CD14-positive monocyte (primary cell): ENCODE measurements around the gene UTP20. TPM values are rescaled to one million over a fixed set of nuclear protein-coding genes. Genes with fewer than 3 reads are reported as not detected.

Source experiments
- DNase-seq, 3 donors: peaks; one replicate each; pipeline ENCODE4 v3.0.0-alpha.2; 2011 to 2022
- H2AFZ ChIP-seq: 2 replicates; pipeline ENCODE4 v1.6.0; 2012; ENCODE audit warnings: mild to moderate bottlenecking, low read depth, low read length, inconsistent platforms; ENCODE audit not compliant: insufficient read depth, poor library complexity, severe bottlenecking
- H3K27ac ChIP-seq, 2 donors: 1 replicate in 1 of 2; 2 replicates in 1 of 2; pipeline ENCODE4 v1.5.1; 2012 to 2013; ENCODE audit warnings: low read length in 2 of 2, control low read depth in 1 of 2, inconsistent platforms in 1 of 2, low read depth in 1 of 2, mild to moderate bottlenecking in 1 of 2
- H3K27me3 ChIP-seq, 2 donors: one replicate each; pipeline versions ENCODE4 v1.6.0 to v1.6.1; 2011 to 2013; ENCODE audit warnings: low read length in 2 of 2; ENCODE audit not compliant: control insufficient read depth in 2 of 2, insufficient read depth in 2 of 2
- H3K36me3 ChIP-seq, 2 donors: replicated peaks in 1 of 2; 1 replicate in 1 of 2; 2 replicates in 1 of 2; pipeline versions ENCODE4 v1.5.1 to v1.6.1; 2012 to 2013; ENCODE audit warnings: low read length in 2 of 2, control low read depth in 1 of 2, inconsistent platforms in 1 of 2, mild to moderate bottlenecking in 1 of 2; ENCODE audit not compliant: insufficient read depth in 2 of 2, control insufficient read depth in 1 of 2
- H3K4me1 ChIP-seq, 2 donors: 1 replicate in 1 of 2; 2 replicates in 1 of 2; pipeline versions ENCODE4 v1.5.1 to v1.6.1; 2012 to 2013; ENCODE audit warnings: low read length in 2 of 2, control low read depth in 1 of 2, inconsistent platforms in 1 of 2, mild to moderate bottlenecking in 1 of 2, moderate library complexity in 1 of 2; ENCODE audit not compliant: insufficient read depth in 2 of 2, control insufficient read depth in 1 of 2
- H3K4me2 ChIP-seq: replicated peaks from 2 replicates; pipeline ENCODE3; 2012; ENCODE audit warnings: low read length, moderate library complexity, mild to moderate bottlenecking; ENCODE audit not compliant: poor library complexity, severe bottlenecking; ENCODE audit errors: extremely low read depth
- H3K4me3 ChIP-seq, 3 experiments: fragments of 200-600 bp in 1 of 3; sonication (generic) in 1 of 3; replicated peaks in 1 of 3; 1 replicate in 2 of 3; 2 replicates in 1 of 3; pipeline ENCODE4 v1.5.1; 2011 to 2013; ENCODE audit warnings: low read length in 3 of 3, mild to moderate bottlenecking in 3 of 3, control low read depth in 2 of 3, low read depth in 2 of 3, inconsistent platforms in 1 of 3, moderate library complexity in 1 of 3
- H3K79me2 ChIP-seq: 2 replicates; pipeline ENCODE4 v1.6.0; 2012; ENCODE audit warnings: mild to moderate bottlenecking, control low read depth, inconsistent platforms, low read length, moderate library complexity; ENCODE audit not compliant: insufficient read depth
- H3K9ac ChIP-seq: 2 replicates; pipeline ENCODE4 v1.6.0; 2017; ENCODE audit warnings: low read length, mild to moderate bottlenecking; ENCODE audit not compliant: insufficient read depth, poor library complexity, severe bottlenecking
- H3K9me3 ChIP-seq, 2 donors: replicated peaks in 1 of 2; 1 replicate in 1 of 2; 2 replicates in 1 of 2; pipeline versions ENCODE4 v1.5.1 to v1.6.1; 2012 to 2013; ENCODE audit warnings: low read length in 2 of 2, control low read depth in 1 of 2; ENCODE audit not compliant: control insufficient read depth in 1 of 2, insufficient read depth in 1 of 2
- H4K20me1 ChIP-seq: 2 replicates; pipeline ENCODE4 v1.6.0; 2012; ENCODE audit warnings: mild to moderate bottlenecking, low read length, control low read depth, moderate library complexity; ENCODE audit not compliant: insufficient read depth
- H3K27ac Mint-ChIP-seq, 7 donors: one replicate each; pipeline ENCODE4 v1.8.0; 2020; ENCODE audit warnings: mild to moderate bottlenecking in 7 of 7, mixed read lengths in 7 of 7, moderate library complexity in 6 of 7, inconsistent platforms in 2 of 7
- H3K27me3 Mint-ChIP-seq, 3 donors: one replicate each; pipeline ENCODE4 v1.8.0; 2021 to 2022; ENCODE audit warnings: low read depth in 3 of 3, mild to moderate bottlenecking in 3 of 3, mixed read lengths in 3 of 3, moderate library complexity in 3 of 3, inconsistent platforms in 1 of 3
- H3K36me3 Mint-ChIP-seq, 2 donors: one replicate each; pipeline ENCODE4 v1.8.0; 2020; ENCODE audit warnings: mixed read lengths in 2 of 2, inconsistent platforms in 1 of 2, mild to moderate bottlenecking in 1 of 2
- H3K4me1 Mint-ChIP-seq: one replicate; pipeline ENCODE4 v1.8.0; 2020; ENCODE audit warnings: mild to moderate bottlenecking, mixed read lengths
- H3K4me3 Mint-ChIP-seq, 2 donors: one replicate each; pipeline ENCODE4 v1.8.0; 2020; ENCODE audit warnings: mild to moderate bottlenecking in 2 of 2, mixed read lengths in 2 of 2, moderate library complexity in 1 of 2
- H3K9me3 Mint-ChIP-seq, 7 donors: one replicate each; pipeline ENCODE4 v1.8.0; 2020 to 2022; ENCODE audit warnings: mixed read lengths in 7 of 7, mild to moderate bottlenecking in 6 of 7, moderate library complexity in 6 of 7, inconsistent platforms in 2 of 7
- CTCF ChIP-seq: fragments of 200-600 bp; IDR thresholded peaks from one replicate; pipeline ENCODE4 v1.8.0; 2022; ENCODE audit warnings: antibody characterized with exemption, mild to moderate bottlenecking
- WGBS: methylation state at CpG from one replicate; pipeline ENCODE4 v1.1.5; 2013; ENCODE audit warnings: missing lambda C conversion rate; ENCODE audit not compliant: insufficient coverage; 5-methylcytosine and 5-hydroxymethylcytosine counted together
- intact Hi-C, 2 donors: fragments of 100-400 bp; cut with micrococcal nuclease; formaldehyde crosslinking; loops; one replicate each; pipeline versions ENCODE4 v1.15.0 to v1.15.1; 2023
- polyA plus RNA-seq, 3 donors: library from polyadenylated mRNA; depleted of rRNA in 1 of 3; unstranded in 2 of 3; stranded (reverse) in 1 of 3; fragments of 300-500 nt in 2 of 3; fragments of >200 nt in 1 of 3; fragmentation: Illumina TruSeq in 2 of 3; gene quantifications; 1 replicate in 2 of 3; 2 replicates in 1 of 3; pipeline ENCODE4 v1.2.3, GENCODE V29; 2012 to 2021

UTP20 gene
- polyA plus RNA-seq, 3 donors = 0.46 to 1.6 (median 1.2) TPM

GRCh38 chr12:101231636-101232035 is 48.3 kb upstream of the UTP20 start:
- H4K20me1 ChIP-seq = no peaks in the 10 kb centered on the region
- 40% methylated on average over 1 of the region's 4 CpGs for WGBS
- intact Hi-C loops = no loop called here
- H3K79me2 ChIP-seq = no peaks in the 10 kb centered on the region
- H3K27ac Mint-ChIP-seq = no peak overlapping the region
- TF ChIP-seq CTCF = no peak
- H3K4me3 Mint-ChIP-seq = no peak overlapping the region
- no peaks in the 10 kb centered on the region for H3K36me3 ChIP-seq
- H3K4me2 ChIP-seq = no peak overlapping the region
- H3K27ac ChIP-seq = no peak overlapping the region
- H3K27me3 Mint-ChIP-seq = peaks cover 2 to 4% (median 3%) of the 10 kb centered on the region in 3 donors
- H3K36me3 Mint-ChIP-seq = no peaks in the 10 kb centered on the region
- H3K9me3 ChIP-seq = no peaks in the 10 kb centered on the region
- no peaks in the 10 kb centered on the region for H3K4me1 Mint-ChIP-seq
- no peak for DNase-seq
- H3K9me3 Mint-ChIP-seq = peaks cover 0 to 3% (median under 1%) of the 10 kb centered on the region in 7 donors
- no peak overlapping the region for H3K9ac ChIP-seq
- no peaks in the 10 kb centered on the region for H3K27me3 ChIP-seq
- H3K4me3 ChIP-seq = no peak overlapping the region
- H2AFZ ChIP-seq = no peak overlapping the region
- H3K4me1 ChIP-seq = no peaks in the 10 kb centered on the region

- H3K9ac ChIP-seq = no peak overlapping the region
- no peak for TF ChIP-seq CTCF
- no peaks in the 10 kb centered on the region for H3K36me3 ChIP-seq
- H3K9me3 ChIP-seq = peaks cover 0 to 11% of the 10 kb centered on the region in 2 donors
- Mint-ChIP-seq H3K27me3 (peaks cover 2 to 4% (median 2%) of the 10 kb centered on the region in 3 donors), H3K9me3 (peaks cover 3 to 12% (median 5%) of the 10 kb centered on the region in 7 donors), H3K4me1 (no peaks in the 10 kb centered on the region), H3K36me3 (no peaks in the 10 kb centered on the region), H3K27ac (no peak overlapping the region), H3K4me3 (no peak overlapping the region)
- no peak overlapping the region for H3K4me3 ChIP-seq
- intact Hi-C loops = no loop called here
- no peaks in the 10 kb centered on the region for H3K27me3 ChIP-seq
- no peaks in the 10 kb centered on the region for H3K4me1 ChIP-seq
- no peak overlapping the region for H3K27ac ChIP-seq
- no CpG with 5 or more reads among the region's 2 CpGs for WGBS
- DNase-seq = no peak
- H4K20me1 ChIP-seq = no peaks in the 10 kb centered on the region
- H3K4me2 ChIP-seq = no peak overlapping the region
- H2AFZ ChIP-seq = no peak overlapping the region
- H3K79me2 ChIP-seq = no peaks in the 10 kb centered on the region
These were observed 44.2 kb upstream of the UTP20 start for GRCh38 chr12:101235686-101236085.
